GM12878 (cell line): ENCODE measurements around the gene DENND10. TPM values are rescaled to one million over a fixed set of nuclear protein-coding genes. Genes with fewer than 3 reads are reported as not detected.

Experiments
- ESRRA ChIP-seq: IDR thresholded peaks from 2 replicates; pipeline ENCODE4 v1.6.1; 2012; ENCODE audit warnings: mild to moderate bottlenecking, low read length, improper control_type of control experiment
- SPI1 ChIP-seq: IDR thresholded peaks from 2 replicates; pipeline ENCODE4 v1.6.1; 2011; ENCODE audit warnings: low read depth, mild to moderate bottlenecking, low read length, moderate library complexity, borderline replicate concordance; ENCODE audit not compliant: insufficient read depth
- SREBF1 ChIP-seq: IDR thresholded peaks from 2 replicates; pipeline ENCODE4 v1.6.1; 2012; ENCODE audit warnings: mild to moderate bottlenecking, low read length
- polyA plus RNA-seq, 11 experiments: library from polyadenylated mRNA; depleted of rRNA in 4 of 11; unstranded in 6 of 11; stranded (reverse) in 5 of 11; fragments of >200 nt; fragmentation: Nextera tagmentation in 4 of 11; fragmentation: Illumina TruSeq in 1 of 11; extraction: Ambion mirVana in 4 of 11; extraction: Trizol in 1 of 11; gene quantifications; 1 replicate in 1 of 11; 2 replicates in 10 of 11; pipeline versions ENCODE4 v1.2.1 to v1.2.3, GENCODE V29; 2011 to 2016; ENCODE audit warnings: inconsistent platforms in 2 of 11, missing spikeins in 2 of 11, low read depth in 1 of 11
- total RNA-seq, 4 experiments: library from RNA; depleted of rRNA in 3 of 4; stranded (reverse); fragments of >200 nt in 3 of 4; fragmentation: Illumina TruSeq in 1 of 4; extraction: Trizol in 1 of 4; gene quantifications; 2 replicates each; pipeline versions ENCODE4 v1.2.1 to v1.2.3, GENCODE V29; 2013 to 2021
- TF ChIP-seq, protein P1 (sequence below): fragments of 450-650 bp; IDR thresholded peaks from 2 replicates; pipeline ENCODE4 v1.6.1; 2017; ENCODE audit warnings: low read depth, mild to moderate bottlenecking, moderate library complexity
- TF ChIP-seq, protein P2 (sequence below): fragments of 150-350 bp; IDR thresholded peaks from 2 replicates; pipeline ENCODE4 v1.6.1; 2014; ENCODE audit warnings: mild to moderate bottlenecking, low read depth, low read length
- TF ChIP-seq, protein P3 (sequence below): fragments of 450-650 bp; IDR thresholded peaks from 2 replicates; pipeline ENCODE4 v1.6.1; 2017; ENCODE audit warnings: borderline replicate concordance

The DENND10 gene
- total and polyA plus RNA-seq, 10 of the 15 experiments (the other 5 are each of a cell fraction or from before 2014, with no cell fraction given) = 21.5 to 39.8 (median 26.2) TPM

DNA sequence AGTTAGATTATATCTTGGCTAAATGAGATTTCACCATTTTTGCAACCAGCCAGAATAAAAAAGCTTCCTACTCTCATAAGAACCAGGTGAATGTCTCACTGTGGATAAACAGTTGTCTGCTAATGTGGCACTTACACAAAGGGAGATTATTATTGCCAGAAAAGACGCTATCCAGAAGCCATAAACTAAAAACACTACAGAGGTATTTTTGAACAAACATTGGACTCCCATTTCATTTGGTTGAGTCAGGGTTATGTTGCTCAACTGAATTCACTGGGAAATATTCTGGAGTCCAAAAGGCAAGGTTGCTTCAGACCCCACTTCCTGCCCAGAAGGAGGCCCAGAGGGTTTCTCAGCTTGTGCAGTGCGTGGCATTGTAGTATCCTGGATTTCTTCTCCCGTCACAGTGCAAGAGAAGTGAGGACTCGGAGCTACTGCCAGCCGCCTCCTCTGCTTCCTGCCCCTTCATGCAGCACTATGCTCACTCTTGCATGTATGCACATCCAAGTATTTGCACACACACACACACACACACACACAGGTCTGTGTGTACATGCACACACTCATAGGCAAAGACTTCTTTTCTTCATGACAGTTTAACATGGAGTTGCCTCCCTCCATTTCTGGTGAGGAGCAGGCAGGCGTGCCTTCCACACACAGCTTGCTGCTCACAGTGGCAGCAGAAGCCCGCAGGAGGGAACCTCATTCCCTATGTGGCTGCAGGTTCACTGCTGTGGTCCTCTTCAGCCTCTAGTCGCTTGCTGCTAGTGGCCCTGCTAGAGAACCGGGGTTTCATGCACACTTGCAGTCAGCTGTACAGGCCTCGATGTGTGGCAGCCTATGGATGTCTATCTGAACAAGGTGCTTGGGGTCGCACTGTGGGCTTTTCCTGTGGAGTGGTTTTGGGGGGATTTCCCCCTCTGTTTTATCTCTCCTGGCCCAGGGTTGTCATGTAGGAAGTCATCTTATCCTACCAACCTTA is 10.1 kb downstream of the DENND10 start (continued):
- TF ChIP-seq SREBF1 = no peak
- TF ChIP-seq, protein P1, sequence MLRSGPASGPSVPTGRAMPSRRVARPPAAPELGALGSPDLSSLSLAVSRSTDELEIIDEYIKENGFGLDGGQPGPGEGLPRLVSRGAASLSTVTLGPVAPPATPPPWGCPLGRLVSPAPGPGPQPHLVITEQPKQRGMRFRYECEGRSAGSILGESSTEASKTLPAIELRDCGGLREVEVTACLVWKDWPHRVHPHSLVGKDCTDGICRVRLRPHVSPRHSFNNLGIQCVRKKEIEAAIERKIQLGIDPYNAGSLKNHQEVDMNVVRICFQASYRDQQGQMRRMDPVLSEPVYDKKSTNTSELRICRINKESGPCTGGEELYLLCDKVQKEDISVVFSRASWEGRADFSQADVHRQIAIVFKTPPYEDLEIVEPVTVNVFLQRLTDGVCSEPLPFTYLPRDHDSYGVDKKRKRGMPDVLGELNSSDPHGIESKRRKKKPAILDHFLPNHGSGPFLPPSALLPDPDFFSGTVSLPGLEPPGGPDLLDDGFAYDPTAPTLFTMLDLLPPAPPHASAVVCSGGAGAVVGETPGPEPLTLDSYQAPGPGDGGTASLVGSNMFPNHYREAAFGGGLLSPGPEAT = no peak
- TF ChIP-seq, protein P2, sequence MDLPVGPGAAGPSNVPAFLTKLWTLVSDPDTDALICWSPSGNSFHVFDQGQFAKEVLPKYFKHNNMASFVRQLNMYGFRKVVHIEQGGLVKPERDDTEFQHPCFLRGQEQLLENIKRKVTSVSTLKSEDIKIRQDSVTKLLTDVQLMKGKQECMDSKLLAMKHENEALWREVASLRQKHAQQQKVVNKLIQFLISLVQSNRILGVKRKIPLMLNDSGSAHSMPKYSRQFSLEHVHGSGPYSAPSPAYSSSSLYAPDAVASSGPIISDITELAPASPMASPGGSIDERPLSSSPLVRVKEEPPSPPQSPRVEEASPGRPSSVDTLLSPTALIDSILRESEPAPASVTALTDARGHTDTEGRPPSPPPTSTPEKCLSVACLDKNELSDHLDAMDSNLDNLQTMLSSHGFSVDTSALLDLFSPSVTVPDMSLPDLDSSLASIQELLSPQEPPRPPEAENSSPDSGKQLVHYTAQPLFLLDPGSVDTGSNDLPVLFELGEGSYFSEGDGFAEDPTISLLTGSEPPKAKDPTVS = no peak
- no peak for TF ChIP-seq ESRRA
- TF ChIP-seq, protein P3, sequence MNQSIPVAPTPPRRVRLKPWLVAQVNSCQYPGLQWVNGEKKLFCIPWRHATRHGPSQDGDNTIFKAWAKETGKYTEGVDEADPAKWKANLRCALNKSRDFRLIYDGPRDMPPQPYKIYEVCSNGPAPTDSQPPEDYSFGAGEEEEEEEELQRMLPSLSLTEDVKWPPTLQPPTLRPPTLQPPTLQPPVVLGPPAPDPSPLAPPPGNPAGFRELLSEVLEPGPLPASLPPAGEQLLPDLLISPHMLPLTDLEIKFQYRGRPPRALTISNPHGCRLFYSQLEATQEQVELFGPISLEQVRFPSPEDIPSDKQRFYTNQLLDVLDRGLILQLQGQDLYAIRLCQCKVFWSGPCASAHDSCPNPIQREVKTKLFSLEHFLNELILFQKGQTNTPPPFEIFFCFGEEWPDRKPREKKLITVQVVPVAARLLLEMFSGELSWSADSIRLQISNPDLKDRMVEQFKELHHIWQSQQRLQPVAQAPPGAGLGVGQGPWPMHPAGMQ = no peak
- TF ChIP-seq SPI1 = no peak
